GM12875 (cell line): ENCODE data around the gene IFT27.

Source experiments
- H3K4me3 ChIP-seq: one replicate; pipeline ENCODE4 v1.5.1; 2011; ENCODE audit warnings: low read depth, low read length, control low read depth
- CTCF ChIP-seq: IDR thresholded peaks from 2 replicates; pipeline ENCODE4 v1.5.1; 2011; ENCODE audit warnings: low read depth, mild to moderate bottlenecking, control low read depth, inconsistent platforms, low read length, moderate library complexity, borderline replicate concordance; ENCODE audit not compliant: insufficient read depth

IFT27 gene

GRCh38 chr22:36730176-36730858 lies 45.6 kb downstream of the IFT27 start:
- no peak for TF ChIP-seq CTCF
- H3K4me3 ChIP-seq, result no peak overlapping the region

GRCh38 chr22:36729321-36729720 lies 46.6 kb downstream of the IFT27 start:
- no peak for TF ChIP-seq CTCF
- H3K4me3 ChIP-seq, result no peak overlapping the region

GRCh38 chr22:36728505-36728904 lies 47.4 kb downstream of the IFT27 start:
- H3K4me3 ChIP-seq, result no peak overlapping the region
- no peak for TF ChIP-seq CTCF

- no peak for TF ChIP-seq CTCF
- no peak overlapping the region for H3K4me3 ChIP-seq
Measured at GRCh38 chr22:36727927-36728488, 47.9 kb downstream of the IFT27 start.

- no peak overlapping the region for H3K4me3 ChIP-seq
- no peak for TF ChIP-seq CTCF
Measured at GRCh38 chr22:36727110-36727509, 48.8 kb downstream of the IFT27 start.

GRCh38 chr22:36726007-36726380 lies 49.9 kb downstream of the IFT27 start:
- H3K4me3 ChIP-seq, result no peak overlapping the region
- TF ChIP-seq CTCF, result no peak

- no peak overlapping the region for H3K4me3 ChIP-seq
- TF ChIP-seq CTCF, result no peak
Measured at GRCh38 chr22:36725366-36726006, 50.4 kb downstream of the IFT27 start.
